Measurements from ENCODE around the gene TEX19.

DNA sequence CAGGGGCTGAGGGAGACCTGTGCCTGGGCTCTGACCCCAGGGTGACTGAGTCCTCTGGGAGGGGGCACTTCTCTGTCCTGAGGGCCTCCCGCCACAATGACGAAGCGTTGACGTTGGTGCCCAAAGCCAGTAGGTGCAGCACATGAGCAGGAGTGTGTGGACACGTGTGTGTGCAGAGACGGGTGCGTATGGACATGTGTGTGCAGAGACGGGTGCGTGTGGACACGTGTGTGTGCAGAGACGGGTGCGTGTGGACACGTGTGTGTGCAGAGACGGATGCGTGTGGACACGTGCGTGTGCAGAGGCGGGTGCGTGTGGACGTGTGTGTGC lies 40.9 kb upstream of the TEX19 start:
- TF ChIP-seq, protein P1, sequence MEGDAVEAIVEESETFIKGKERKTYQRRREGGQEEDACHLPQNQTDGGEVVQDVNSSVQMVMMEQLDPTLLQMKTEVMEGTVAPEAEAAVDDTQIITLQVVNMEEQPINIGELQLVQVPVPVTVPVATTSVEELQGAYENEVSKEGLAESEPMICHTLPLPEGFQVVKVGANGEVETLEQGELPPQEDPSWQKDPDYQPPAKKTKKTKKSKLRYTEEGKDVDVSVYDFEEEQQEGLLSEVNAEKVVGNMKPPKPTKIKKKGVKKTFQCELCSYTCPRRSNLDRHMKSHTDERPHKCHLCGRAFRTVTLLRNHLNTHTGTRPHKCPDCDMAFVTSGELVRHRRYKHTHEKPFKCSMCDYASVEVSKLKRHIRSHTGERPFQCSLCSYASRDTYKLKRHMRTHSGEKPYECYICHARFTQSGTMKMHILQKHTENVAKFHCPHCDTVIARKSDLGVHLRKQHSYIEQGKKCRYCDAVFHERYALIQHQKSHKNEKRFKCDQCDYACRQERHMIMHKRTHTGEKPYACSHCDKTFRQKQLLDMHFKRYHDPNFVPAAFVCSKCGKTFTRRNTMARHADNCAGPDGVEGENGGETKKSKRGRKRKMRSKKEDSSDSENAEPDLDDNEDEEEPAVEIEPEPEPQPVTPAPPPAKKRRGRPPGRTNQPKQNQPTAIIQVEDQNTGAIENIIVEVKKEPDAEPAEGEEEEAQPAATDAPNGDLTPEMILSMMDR (conservative IDR thresholded peaks at IDR 0.05; ENCODE audit: low read depth, low read length) = no peak
- TF ChIP-seq MAFK (IDR thresholded peaks at IDR 0.05; ENCODE audit: low read depth, low read length) = no peak
- no peak for TF ChIP-seq CHD1 (IDR thresholded peaks at IDR 0.05; ENCODE audit: low read depth, low read length)
- no peak for TF ChIP-seq BHLHE40 (IDR thresholded peaks at IDR 0.05; ENCODE audit: low read depth, low read length)
- no peak for TF ChIP-seq RAD21 (IDR thresholded peaks at IDR 0.05; ENCODE audit: low read length)
- TF ChIP-seq, protein P2, sequence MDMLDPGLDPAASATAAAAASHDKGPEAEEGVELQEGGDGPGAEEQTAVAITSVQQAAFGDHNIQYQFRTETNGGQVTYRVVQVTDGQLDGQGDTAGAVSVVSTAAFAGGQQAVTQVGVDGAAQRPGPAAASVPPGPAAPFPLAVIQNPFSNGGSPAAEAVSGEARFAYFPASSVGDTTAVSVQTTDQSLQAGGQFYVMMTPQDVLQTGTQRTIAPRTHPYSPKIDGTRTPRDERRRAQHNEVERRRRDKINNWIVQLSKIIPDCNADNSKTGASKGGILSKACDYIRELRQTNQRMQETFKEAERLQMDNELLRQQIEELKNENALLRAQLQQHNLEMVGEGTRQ (IDR thresholded peaks at IDR 0.05; ENCODE audit: low read depth, low read length) = no peak
- no peak for TF ChIP-seq POLR2A (IDR thresholded peaks at IDR 0.05; ENCODE audit: low read depth, low read length)
- TF ChIP-seq RFX5 (IDR thresholded peaks at IDR 0.05; ENCODE audit: low read depth, low read length) = no peak

Data from IMR-90 (cell line).